HG03457 (cell line): Measurements from ENCODE around the gene ITPR3.

Source experiments
- ATAC-seq: cut with Tn5 transposase; IDR thresholded peaks from one replicate; pipeline ENCODE4 v1.9.1; 2021; ENCODE audit warnings: moderate number of reproducible peaks; ENCODE audit not compliant: unreplicated experiment

ITPR3 gene

DNA sequence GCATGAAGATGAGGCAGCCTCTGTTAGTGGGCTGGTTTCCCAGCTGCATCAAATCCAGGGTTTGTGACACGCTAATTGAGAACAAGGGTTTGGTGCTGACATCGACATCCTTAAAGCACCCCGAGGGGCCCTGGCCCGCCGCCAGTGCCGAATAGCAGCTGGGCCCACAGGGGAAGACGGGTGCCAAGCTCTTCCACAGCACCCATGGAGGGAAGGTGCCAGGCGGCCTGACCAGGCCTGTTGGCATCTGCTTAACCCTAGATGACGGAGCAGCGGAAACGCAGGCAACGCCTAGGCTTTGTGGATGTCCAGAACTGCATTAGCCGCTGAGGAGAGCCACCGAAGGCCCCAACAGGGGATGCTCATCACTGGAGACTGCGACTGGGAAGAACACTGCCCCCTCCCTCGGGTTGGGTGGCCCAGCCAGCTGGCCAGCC, 74.3 kb downstream of the ITPR3 start:
- ATAC-seq: no peak

DNA sequence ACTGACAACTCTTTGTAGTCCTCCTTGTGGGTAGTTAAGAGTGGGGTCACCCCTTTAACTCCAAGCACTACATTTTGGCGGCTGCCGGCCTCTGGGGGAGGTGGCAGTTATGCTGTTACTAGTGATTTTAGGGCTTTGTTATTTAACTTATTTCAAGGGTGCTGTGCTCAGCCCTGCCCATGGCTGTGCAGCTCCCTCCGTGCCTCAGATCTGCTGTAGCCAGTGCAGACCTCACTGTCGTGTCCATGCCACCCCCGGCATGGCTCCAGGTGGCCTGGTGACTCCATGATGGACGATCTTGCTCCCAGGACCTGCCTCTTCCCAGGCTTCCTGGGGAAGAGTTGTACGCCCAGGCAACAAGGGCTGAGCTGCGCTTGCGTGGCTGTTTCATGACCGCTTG, 75.0 kb downstream of the ITPR3 start:
- ATAC-seq: no peak

DNA sequence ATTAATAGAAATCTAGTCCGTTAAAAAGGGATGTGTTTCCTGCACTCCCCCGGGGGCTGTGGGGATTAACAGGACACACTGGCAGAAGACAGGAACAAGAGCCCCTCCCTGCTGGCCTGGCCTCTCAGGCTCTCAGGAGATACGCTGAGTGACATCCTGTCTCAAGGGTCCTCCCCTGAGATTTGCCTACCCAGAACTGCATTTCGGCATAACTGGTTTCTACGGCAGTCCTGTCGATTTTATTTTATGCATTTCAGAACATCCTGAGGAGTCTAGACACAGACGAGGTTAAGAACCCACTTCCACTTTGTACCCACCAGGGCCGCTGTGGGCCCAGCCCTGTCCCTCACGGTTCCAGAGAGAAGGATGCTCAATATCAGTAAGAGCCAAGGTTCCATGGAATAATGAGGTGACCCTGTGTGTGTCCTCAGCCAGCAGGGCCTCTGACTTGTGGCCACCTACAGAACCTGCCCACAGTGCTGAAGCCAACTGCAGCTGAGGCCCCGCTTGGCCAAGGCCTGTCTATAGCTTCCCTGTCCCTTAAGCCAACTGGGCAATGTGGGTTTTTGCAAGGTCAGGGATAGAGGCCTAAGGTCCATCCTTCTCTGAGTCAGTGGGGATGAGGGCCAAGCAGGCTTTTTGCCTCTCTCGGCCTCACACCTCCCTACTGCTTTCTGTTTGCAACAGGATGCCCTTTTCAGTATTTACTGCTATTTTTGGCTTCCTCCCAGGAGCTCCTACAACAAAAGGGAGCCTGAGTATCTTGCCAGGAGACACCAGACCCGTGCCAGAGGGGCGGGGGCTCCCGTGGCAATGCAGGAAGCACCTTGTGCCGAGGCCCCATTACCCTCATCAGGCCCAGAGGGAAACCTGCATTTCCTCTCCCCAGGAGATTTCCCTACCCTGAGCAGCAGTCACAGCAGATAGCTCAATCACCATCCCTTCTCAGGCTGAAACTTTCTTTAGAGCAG, 75.7 kb downstream of the ITPR3 start:
- ATAC-seq: no peak

DNA sequence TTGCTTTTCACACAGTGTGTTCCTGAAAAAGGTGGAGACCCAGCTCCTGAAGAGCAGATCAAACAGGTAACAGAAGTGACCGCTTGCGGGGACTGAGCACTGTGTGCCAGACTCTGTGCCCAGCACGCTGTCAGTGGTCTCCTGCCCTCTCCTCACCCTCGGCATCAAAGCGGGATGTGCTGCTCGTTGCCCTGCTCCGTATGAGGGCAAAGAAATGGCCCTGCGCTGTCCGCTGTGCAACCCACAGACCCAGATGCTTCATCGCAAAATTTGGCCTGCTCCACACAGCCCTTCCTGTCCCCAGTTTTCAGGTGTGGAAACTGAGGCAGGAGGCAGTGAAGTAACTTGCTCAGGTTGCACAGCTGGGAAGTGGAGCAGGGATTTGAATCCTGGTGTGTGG, 76.7 kb downstream of the ITPR3 start:
- no peak for ATAC-seq

DNA sequence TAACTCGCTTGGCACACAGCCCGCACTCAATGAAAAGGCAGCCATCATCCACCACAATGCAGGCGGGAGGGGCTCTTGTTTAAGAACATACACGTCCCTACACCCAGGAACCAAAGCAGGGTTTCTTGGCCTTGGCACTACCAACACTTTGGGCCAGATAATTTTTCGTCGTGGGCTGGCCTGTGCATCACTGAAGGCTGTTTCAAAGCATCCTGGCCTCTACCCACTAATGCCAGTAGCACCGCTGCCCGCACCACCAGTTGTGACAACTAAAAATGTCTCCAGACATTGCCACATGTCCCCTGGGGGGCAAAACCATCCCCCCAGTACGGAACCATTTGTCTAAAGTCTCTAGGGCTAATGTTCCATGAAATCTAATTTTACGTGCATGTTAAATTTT, 77.4 kb downstream of the ITPR3 start:
- no peak for ATAC-seq

DNA sequence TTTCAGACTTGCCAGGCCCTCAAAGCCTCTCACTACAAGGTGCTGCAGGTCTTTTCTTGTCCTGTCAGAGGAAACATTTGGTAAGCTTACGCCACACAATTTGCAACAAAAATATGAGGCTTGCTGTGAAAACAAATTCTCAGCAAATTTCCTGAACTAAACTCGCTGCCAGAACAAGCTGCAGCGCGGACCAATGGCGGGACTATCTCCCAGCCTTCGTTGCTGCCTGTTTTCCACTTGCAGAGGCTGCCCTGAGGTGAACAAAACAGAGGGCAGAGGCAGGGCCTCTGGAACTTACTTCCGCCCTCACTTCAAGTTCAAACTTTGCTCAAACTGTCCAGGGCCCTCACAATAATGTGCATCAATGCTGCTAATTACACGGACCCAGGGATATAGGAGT, 78.0 kb downstream of the ITPR3 start:
- ATAC-seq: no peak

DNA sequence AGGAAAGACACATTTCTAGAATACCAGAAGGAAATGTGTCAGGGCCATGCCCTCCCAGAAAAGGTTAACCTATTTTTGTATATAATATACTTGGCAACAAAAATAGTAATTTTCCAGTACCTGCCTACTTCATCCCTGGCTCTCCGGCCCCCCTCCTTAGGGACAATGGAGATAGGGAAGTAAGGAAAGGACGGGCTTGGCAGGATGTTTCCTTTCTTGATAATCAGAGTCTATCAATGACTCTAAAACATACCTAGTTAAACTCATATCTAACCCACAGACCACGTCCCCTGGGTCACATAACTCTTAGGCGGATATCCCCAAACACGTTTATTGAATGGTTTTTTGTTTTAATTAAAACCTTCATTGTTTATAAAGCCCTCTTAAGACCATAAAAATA, 78.6 kb downstream of the ITPR3 start:
- ATAC-seq: no peak

DNA sequence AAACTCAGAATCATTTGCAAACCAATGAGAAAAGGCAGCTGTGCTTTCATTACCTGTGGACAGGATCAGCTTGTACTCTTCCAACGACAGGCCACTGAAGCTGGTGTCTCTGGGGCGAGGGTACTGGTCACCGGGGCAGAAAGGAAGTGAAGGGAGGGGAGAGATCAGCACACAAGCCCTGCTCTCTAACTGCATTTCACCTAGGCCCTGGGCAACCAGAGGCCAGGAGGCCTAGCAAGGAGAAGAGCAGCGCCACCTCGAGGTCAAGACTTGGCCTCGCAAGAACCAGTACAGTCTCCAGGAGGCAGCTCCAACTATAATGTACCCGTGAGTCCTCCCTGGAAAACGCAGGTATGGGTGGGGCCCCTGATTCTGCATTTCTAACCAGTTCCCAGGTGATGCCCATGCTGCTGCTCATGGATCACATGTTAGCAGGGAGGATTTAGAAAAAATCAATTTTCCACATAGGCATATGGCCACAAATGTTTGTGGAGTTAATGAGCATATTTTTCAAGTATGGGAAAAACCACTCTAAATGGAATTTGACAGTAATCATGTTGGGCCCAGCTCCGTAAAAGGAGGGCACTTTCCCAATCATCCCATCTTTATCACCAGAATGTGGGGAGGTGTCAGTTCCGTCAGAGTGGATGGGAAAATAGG, 79.4 kb downstream of the ITPR3 start:
- ATAC-seq: no peak

DNA sequence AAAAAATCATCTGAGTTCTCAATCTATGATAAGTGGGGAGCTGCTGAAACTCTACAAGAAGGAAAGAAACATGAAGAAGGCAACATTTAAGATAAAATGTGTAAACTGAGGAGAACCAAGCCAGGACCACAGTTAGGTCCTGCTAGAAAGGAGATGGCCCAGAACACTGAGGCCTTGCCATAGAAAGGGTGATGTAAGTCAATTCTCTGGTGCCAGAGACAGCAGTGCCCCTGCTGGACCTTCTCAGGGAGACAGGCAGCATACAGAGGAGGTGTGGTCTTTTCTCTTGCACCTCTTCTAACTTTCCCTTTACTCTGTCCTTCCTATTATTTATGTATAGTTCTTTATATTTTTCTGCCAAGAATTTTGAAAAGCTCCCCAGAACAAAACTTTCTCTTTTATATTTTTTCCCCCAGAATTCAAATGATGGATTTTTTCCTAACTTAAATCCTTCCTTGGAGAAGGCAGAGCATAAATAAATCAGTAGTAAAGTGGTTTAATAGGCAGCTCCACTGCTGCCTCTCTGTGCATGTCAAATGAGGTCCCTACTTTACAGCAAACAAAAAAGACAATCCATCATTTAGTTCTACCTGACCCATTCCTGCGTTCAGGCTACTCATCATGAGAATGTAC, 81.3 kb downstream of the ITPR3 start:
- ATAC-seq: no peak

DNA sequence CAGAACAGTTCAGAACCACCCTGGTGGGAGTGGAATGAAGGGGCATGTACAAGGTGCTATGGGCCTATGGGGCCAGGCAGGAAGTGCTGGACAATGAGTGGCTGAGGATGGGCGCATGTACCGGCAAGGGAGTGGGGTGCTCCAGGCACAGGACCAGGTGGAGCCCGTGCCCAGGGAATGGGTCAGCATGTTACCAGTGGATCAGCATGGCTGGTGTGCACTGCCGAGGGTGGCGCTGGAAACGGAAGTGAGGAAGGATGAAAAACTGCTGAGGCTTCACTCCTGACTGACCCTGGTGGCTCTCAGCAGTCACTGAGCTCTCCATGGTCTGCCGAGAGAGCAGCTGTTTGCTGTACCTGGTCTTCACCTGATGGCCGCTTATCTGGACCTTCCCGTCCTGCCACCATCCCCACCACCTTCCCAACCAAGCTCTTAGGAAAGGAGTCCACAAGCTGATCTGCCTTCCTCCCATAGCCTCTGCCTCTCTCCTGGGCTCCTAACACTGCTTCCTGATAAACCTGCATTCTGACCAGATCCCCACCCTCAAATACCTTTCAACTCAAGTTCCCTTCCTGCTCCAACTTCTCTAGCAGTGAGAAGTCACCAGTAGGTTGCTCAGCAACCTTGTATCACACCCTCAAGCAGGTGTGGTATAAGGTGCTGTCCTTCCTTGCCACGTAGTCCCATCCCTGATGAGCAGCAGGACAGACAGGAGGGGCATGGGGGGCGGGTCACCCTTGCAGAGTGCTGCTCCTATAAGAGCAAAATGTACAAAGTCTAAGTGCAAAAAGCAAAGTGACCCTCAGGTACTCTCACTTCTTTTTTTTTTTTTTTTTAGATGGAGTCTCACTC, 83.3 kb downstream of the ITPR3 start:
- no peak for ATAC-seq

DNA sequence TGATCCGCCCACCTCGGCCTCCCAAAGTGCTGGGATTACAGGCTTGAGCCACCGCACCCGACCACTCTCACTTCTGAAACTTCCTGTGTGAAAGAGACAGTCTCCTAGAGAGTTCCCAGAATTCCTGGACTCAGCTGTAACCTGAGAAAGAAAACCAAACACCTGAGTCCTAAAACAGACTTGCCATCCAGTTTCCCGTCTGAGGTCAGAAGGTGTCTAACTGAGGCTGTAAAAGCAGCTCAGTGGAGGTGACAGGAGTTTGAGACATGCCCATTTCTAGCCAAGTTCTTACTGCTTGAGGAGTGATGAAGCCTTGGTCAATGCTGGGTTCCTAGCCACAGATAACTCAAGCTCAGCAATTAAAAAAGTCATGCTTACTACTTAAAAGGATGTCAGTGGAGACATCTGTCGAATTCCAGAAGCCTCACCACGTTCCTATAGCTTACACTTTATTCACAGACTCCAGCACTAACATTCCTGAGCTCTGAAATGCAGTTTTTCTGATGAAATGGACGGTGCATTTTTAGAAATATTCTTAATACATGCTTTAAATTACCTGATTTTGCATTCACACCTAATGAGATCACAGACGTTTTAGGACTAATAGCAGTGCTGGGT, 84.3 kb downstream of the ITPR3 start:
- ATAC-seq: no peak

DNA sequence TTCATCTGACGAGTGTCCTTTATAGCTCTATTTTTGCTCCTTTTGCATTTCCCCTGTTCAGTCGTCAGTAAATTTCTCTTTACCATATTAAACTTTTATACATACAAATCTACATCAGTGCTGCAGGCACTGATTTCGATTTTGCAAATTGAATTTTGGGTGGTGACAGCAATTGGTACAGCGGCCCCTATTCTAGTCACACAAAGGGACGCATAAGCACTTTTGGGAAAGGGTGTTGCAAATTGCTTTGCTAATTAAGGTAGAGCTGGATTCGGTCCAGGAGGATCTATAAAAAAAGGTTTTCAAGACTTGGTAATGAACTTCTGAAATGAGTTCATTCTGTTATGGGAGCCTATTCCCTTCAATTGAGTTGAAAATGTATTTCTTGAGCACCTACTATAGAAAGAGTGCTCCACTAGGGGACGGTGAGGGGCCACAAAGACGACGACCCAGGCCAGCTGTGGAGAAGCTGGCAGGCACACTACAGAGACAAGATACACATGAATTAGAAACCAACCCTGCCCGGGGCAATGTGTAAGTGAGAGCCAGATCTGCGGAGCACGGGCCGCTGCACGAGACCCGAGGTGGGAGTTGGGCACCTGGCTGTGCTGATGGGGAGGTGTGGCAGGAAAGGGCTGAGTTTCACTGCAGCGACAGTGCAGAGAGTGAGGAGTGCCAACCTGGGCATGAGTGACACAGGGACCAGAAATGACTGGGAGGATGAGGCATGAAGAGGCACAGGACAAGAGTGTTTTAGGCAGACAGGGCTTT, 85.0 kb downstream of the ITPR3 start:
- no peak for ATAC-seq

DNA sequence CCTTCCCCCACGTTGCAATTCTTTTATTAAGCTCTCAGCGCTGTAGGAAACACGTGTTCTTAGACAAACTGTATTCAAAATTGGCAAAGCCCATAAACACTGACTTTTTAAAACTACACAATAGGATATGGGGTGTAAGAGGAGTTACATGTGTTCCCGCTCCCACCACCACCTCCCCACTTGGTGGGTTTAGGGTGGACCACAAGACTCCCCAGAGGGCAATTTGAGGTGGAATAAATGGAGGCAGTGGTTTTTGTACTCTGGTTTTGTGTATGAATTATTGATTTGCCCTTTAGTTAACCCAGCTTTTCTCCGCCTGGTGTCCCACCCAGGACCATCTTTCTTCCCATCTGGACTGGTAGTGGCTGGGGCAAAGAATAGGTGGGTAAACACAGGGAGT, 86.6 kb downstream of the ITPR3 start:
- no peak for ATAC-seq

DNA sequence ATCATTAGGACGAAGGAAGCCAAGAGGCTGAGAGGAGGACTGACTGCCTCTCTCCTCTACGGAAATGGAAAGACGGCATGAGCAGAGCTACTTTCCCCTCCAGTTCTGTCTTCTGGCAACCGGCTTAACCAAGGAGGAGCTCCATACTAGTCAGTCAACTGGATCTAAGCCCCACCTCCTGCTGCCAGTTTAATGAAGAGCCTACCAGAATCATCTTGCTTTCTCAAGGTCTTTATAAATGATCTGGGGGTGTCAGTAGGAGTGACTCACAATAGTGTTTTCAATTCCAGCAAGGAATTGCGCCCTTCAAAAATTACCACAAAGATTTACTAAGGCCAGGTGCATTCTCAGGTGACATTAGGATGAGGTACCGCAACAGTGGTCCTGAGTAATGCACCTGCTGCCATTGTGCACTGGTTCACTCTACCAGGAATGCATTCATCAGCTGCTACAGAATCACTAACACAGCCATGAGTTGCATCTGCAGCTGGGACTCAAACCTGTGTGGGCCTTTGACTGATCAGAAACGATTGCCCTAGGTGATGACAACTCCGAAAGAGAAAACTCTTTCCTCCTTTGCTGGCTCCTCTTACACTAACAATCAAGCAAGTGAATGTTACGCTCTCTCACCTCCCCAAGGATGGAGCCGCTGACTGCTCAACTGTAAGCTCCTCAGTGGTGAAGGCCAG, 87.5 kb downstream of the ITPR3 start:
- ATAC-seq: no peak

DNA sequence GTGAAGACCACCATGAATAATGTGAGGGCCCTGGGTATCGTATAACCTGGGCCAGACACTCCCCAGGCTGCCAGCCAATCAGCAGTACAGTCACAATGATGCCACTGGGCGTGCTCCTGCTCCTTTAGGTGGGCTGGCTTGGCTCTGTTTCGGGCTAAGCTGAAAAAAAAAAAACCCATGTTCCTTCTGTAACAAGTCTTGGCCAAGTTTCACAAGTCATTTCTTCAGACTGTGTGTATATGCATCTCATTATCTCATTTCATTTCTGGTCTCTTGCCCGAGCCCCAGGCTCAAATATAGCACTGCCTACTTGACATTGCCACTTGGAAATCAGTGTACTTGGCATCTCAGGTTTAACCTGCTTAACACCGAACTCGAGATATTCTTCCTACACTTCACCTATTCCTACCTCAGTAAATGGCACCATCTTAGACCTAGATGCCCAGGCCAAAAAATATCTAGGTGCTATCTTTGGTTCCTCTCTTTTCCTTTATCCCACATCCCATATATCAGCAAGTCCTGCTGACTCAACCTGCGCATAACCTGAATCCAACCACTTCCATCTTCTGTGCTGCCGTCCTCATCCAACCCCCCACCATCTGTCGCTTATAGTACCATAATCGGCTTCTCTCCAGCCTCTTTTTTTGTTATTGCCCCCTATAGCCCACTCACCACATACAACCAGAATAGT, 88.6 kb downstream of the ITPR3 start:
- ATAC-seq: no peak

DNA sequence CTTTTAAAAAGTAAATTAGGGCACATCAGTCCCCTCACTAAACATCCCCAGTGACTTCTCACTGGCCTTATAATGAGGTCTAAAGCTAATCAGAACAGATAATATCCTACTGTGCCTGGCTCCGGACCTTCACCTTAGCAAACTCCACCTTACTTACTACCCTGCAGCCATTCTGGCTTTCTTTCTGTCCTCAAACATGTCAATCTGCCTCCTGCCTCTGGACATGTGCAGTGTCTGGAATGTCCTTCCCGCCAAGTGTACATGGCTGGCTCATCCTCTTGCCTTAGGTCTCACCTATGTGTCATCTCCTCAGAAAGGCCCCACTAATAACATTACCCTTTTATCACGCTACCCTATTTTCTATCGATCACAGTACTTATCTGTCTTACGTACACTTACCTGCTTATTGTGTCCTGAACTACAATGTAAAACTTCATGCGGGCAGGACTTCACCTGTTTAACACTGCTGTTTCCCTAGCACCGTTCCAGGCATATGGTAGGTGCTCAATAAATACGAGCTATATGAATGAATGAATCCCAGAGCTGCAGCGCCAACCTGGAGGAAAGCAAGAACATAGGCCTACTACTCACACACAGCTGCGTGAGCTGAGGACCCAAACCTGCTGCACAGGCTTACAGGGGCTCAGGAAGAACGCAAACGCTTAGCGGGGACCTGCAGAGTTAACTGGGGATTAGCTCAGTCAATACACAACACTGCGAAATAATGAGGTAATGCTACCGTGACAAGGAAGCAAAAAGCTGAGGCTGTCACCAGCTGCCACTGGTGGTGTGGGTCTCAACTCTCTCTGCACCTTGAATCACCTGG, 89.4 kb downstream of the ITPR3 start:
- no peak for ATAC-seq
